ENCODE data around the gene SHMT2.

The SHMT2 gene

GRCh38 chr12:57250541-57250940 lies 21.0 kb downstream of the SHMT2 start:
- CTCF ChIA-PET = interaction anchor here (1.0 to 5.3 kb wide), 13 partner anchors 8 to 213 kb away, joined by 3 to 48 read pairs (median 7); no protein-coding TSS in a partner anchor
- no peak for TF ChIP-seq CTCF (IDR thresholded peaks at IDR 0.05; ENCODE audit: control extremely low read depth, extremely low read depth, low read depth, missing control alignments)
- POLR2A ChIA-PET = interaction anchor here (0.6 kb wide), 2 partner anchors 26 to 325 kb away, joined by 3 to 7 read pairs; no protein-coding TSS in a partner anchor
- no peak for DNase-seq (ENCODE audit: extremely low spot score)

- ChIA-PET POLR2A (no interaction called here), CTCF (interaction anchor here (1.0 to 5.3 kb wide), 15 partner anchors 8 to 212 kb away, joined by 3 to 48 read pairs (median 6); no protein-coding TSS in a partner anchor)
- no peak for DNase-seq (ENCODE audit: extremely low spot score)
- no peak for TF ChIP-seq CTCF (IDR thresholded peaks at IDR 0.05; ENCODE audit: control extremely low read depth, extremely low read depth, low read depth, missing control alignments)
These were observed 21.4 kb downstream of the SHMT2 start, which contains the start of gene STAC3 for GRCh38 chr12:57250956-57251355. STAC3 (minus strand) TSS chr12:57251187; CDS start chr12:57249636, 1,551 bp downstream.

- CTCF ChIA-PET = interaction anchor here (0.8 to 5.0 kb wide), 4 partner anchors 9 to 204 kb away, joined by 3 to 24 read pairs (median 6); no protein-coding TSS in a partner anchor
- POLR2A ChIA-PET = no interaction called here
- DNase-seq (ENCODE audit: extremely low spot score) = no peak
- TF ChIP-seq CTCF (IDR thresholded peaks at IDR 0.05; ENCODE audit: control extremely low read depth, extremely low read depth, low read depth, missing control alignments) = no peak
These were observed 25.2 kb downstream of the SHMT2 start for GRCh38 chr12:57254506-57255280.

GRCh38 chr12:57255916-57256315 lies 26.4 kb downstream of the SHMT2 start:
- CTCF ChIA-PET = interaction anchor here (1.2 to 5.0 kb wide), 2 partner anchors 13 to 203 kb away, joined by 3 to 24 read pairs; no protein-coding TSS in a partner anchor
- POLR2A ChIA-PET = interaction anchor here (0.6 kb wide), 1 partner anchor 171 kb away, joined by 6 read pairs; no protein-coding TSS in a partner anchor
- no peak for TF ChIP-seq CTCF (IDR thresholded peaks at IDR 0.05; ENCODE audit: control extremely low read depth, extremely low read depth, low read depth, missing control alignments)
- DNase-seq (ENCODE audit: extremely low spot score) = no peak

- no peak for DNase-seq (ENCODE audit: extremely low spot score)
- CTCF ChIA-PET = interaction anchor here (1.0 to 11.2 kb wide), 6 partner anchors 9 to 197 kb away, joined by 3 to 200 read pairs (median 7); partner anchors contain the start of genes GLI1, INHBE and STAC3
- TF ChIP-seq CTCF (IDR thresholded peaks at IDR 0.05; ENCODE audit: control extremely low read depth, extremely low read depth, low read depth, missing control alignments) = no peak
- POLR2A ChIA-PET = no interaction called here
These were observed 29.8 kb downstream of the SHMT2 start for GRCh38 chr12:57258977-57259970.

GRCh38 chr12:57260366-57260765 lies 30.9 kb downstream of the SHMT2 start:
- DNase-seq (ENCODE audit: extremely low spot score) = no peak
- POLR2A ChIA-PET = no interaction called here
- no peak for TF ChIP-seq CTCF (IDR thresholded peaks at IDR 0.05; ENCODE audit: control extremely low read depth, extremely low read depth, low read depth, missing control alignments)
- CTCF ChIA-PET = interaction anchor here (1.0 to 11.2 kb wide), 9 partner anchors 10 to 196 kb away, joined by 3 to 200 read pairs (median 6); partner anchors contain the start of genes GLI1, INHBE and STAC3

Measured in GM10248 (cell line).